Measurements from ENCODE around the gene IL15RA.
"Not testable (repeated sequence)": the region's sequence is repeated elsewhere in the genome, so short reads cannot be mapped to it uniquely, and the experiment has no call there.

IL15RA gene

DNA sequence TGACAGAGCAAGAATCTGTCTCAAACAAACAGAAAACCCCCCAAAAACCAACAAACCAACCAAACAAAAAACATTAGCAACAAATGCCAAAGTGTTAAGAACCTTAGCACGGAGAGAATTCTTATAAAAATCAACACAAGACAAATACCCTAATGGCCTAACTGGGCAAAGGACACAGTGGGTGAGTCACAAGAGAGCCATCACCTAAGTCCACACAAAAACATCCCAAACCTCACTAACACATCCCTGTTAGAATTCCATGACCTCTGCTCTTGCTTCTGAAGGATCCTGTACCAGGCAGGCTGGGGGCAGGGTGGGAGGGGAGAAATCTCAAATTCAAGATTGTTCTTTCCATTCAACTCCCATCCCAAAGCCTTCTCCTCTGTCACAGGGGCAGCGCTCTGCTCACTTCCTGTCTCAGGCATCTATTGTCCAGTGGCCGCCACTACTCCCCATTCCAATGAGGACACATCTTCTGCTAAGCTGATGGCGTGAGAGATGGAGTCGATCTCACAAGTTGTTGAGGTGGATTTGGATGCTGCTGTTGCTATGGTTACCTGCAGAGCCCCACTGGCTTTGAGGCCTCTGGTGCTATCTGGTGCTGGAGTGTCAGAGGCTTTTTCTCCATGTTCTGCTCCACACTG lies 9.2 kb downstream of the IL15RA start:
- Mint-ChIP-seq H3K27me3 (no peaks in the 10 kb centered on the region), H3K4me1 (ENCODE audit: low read depth) (peaks cover 24% of the 10 kb centered on the region), H3K4me3 (no peak overlapping the region), H3K27ac (no peak overlapping the region), H3K9me3 (ENCODE audit: low read depth) (no peaks in the 10 kb centered on the region), H3K36me3 (peaks cover 2% of the 10 kb centered on the region)

DNA sequence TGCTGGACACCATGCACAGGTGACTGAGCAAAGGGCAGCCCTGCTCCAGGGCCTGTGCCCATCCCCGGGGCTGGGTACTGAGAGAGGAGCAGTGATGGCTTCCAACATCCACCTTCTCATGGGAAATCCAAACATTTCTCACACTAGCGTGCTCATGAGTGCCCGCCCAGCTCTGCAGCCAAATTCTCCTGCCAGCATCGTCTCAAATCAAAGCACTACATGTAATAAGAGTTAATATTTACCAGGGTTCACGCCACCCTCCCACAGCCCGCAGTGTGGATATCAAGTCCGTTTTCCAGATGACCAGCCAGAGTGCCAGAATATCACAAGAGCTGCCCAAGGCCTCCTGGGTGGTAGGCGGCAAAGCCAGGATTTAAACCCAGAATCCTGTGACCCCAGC lies 12.1 kb downstream of the IL15RA start:
- peaks cover 12% of the 10 kb centered on the region for H3K36me3 Mint-ChIP-seq
- no peaks in the 10 kb centered on the region for H3K27me3 Mint-ChIP-seq
- H3K9me3 Mint-ChIP-seq (ENCODE audit: low read depth) = no peaks in the 10 kb centered on the region
- H3K4me1 Mint-ChIP-seq (ENCODE audit: low read depth) = peaks cover 5% of the 10 kb centered on the region
- H3K4me3 Mint-ChIP-seq = no peak overlapping the region
- no peak overlapping the region for H3K27ac Mint-ChIP-seq

DNA sequence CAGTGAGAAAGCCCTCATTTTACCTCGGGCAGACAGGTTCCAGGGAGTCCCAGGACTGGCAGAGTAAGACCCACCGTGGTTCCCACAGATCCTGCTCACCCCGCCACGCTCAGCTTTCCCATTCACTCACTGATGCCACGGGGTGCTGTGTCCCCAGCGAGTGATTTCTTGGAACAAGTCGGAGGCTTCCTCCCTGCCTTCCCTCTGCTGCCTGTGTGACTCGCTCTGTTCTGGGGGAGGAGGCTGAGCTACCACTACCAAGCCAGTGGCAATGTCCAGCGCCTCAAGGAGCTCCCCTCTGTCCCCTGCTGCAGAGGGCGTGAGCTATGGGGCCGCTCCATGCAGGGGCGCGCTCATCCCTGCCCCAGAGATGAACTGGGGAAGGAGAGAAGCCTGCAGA lies 12.6 kb downstream of the IL15RA start:
- H3K27ac Mint-ChIP-seq = no peak overlapping the region
- no peaks in the 10 kb centered on the region for H3K9me3 Mint-ChIP-seq (ENCODE audit: low read depth)
- no peaks in the 10 kb centered on the region for H3K4me1 Mint-ChIP-seq (ENCODE audit: low read depth)
- no peaks in the 10 kb centered on the region for H3K27me3 Mint-ChIP-seq
- no peak overlapping the region for H3K4me3 Mint-ChIP-seq
- peaks cover 14% of the 10 kb centered on the region for H3K36me3 Mint-ChIP-seq

DNA sequence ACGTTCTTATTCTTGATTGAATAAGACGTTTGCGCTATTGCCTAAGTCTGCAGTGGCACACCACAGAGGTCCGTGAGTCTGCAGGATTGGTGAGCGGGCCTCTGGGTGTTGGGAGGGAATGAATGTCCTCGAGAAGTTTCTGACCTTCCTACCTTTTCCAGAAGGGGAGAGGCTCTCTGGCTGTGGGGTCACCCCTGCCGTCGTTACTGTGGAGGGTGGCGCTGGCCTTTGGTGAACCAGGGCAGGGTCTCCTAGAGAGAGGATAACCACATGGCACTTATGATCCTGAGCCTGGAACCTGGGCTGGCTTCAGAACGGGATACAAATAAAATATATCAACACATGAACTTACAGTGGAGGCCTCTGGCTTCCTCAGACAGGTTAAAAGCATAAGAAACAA lies 13.8 kb downstream of the IL15RA start:
- no peak overlapping the region for H3K4me3 Mint-ChIP-seq
- H3K27ac Mint-ChIP-seq = no peak overlapping the region
- H3K4me1 Mint-ChIP-seq (ENCODE audit: low read depth) = no peaks in the 10 kb centered on the region
- H3K36me3 Mint-ChIP-seq = peaks cover 14% of the 10 kb centered on the region
- no peaks in the 10 kb centered on the region for H3K27me3 Mint-ChIP-seq
- H3K9me3 Mint-ChIP-seq (ENCODE audit: low read depth) = no peaks in the 10 kb centered on the region

DNA sequence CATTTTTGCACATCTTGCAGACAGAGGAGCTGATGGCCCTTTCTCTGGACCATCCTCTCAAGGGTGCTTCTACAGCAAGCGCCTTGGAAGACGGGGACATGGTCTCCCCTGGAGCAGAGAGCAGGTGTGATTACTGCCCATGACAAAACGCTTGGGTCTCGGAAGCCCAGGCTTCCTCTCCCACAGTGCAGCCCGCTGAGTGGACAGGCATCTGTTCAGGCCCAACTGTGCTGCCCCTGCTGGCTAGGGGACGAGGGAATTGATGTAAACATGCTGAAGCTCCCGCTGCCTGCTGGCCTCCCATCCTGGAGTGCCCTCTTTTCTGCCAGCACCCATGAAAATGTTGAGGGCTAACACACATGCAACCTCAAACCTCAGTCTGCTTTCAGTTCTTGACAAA lies 14.3 kb downstream of the IL15RA start:
- H3K27ac Mint-ChIP-seq = no peak overlapping the region
- H3K9me3 Mint-ChIP-seq (ENCODE audit: low read depth) = no peaks in the 10 kb centered on the region
- peaks cover 14% of the 10 kb centered on the region for H3K36me3 Mint-ChIP-seq
- no peak overlapping the region for H3K4me3 Mint-ChIP-seq
- no peaks in the 10 kb centered on the region for H3K27me3 Mint-ChIP-seq
- no peaks in the 10 kb centered on the region for H3K4me1 Mint-ChIP-seq (ENCODE audit: low read depth)

DNA sequence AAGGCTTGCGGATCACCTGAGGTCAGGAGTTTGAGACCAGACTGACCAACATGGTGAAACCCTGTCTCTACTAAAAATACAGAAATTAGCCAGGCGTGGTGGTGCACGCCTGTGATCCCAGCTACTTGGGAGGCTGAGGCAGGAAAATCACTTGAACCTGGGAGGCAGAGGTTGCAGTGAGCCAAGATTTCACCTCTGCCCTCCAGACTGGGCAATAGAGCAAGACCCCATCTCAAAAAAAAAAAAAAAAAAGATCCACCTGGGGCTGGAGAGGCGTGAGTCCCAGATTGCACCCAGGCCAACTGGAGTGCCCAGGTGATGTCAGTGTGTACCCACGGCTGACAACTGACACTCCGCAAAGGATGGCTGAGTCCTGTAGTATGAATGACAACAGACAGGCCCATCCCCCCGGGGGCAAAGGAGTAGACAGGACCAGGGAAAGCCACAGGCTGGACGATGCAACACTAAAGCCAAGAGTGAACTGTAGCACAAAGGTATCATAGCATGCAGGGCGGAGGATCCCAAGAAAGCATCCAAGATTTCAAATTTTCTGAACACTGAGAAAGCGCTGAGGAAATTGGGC lies 14.9 kb downstream of the IL15RA start:
- not testable (repeated sequence) for H3K27me3 Mint-ChIP-seq; H3K27ac Mint-ChIP-seq; H3K9me3 Mint-ChIP-seq (ENCODE audit: low read depth); H3K4me1 Mint-ChIP-seq (ENCODE audit: low read depth); H3K4me3 Mint-ChIP-seq
- peaks cover 15% of the 10 kb centered on the region for H3K36me3 Mint-ChIP-seq

DNA sequence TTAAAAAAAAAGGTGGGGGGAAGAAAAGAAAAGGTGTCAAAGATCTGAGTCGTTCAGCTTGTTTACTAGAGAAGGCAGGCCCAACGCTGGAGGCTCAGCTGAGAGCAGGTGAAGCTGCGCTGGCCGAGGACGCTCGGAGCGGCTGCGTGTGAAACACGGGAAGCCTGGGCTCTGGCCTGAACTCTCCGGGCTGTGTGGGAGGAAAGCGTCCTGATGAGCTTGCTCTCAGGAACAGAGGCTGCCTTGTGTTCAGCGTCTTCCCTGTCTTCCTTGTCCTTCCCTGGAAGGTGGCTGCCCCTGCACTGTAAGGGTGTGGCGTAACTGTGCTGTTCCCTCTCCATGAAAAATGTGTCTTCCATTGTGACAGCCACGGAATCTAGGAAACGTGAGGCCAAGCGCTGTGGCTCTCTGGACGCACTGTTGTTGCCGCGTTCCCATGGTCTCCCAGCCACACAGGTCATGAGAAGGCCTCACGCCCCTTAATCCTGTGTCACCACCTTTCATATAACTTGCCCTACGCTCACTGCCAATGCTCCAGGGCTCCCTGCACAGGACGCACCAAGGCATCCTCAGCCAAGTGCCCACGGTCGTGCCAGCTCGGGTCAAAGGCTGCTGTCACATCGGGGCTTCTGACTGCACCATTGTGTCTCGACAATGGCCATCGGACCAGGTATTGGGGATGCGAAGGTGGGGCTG lies 15.8 kb downstream of the IL15RA start:
- Mint-ChIP-seq H3K36me3 (peaks cover 14% of the 10 kb centered on the region), H3K4me3 (no peak overlapping the region), H3K27me3 (no peaks in the 10 kb centered on the region), H3K4me1 (ENCODE audit: low read depth) (no peaks in the 10 kb centered on the region), H3K27ac (no peak overlapping the region), H3K9me3 (ENCODE audit: low read depth) (no peaks in the 10 kb centered on the region)

DNA sequence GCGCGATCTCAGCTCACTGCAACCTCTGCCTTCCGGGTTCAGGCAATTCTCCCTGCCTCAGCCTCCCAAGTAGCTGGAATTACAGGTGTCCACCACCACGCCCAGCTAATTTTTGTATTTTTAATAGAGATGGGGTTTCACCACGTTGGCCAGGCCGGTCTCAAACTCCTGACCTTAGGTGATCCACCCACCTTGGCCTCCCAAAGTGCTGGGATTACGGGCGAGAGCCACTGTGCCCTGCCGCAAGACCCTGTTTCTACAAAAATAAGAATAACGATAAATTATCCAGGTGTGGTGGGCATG lies 16.4 kb downstream of the IL15RA start:
- H3K4me3 Mint-ChIP-seq; H3K27me3 Mint-ChIP-seq; H3K9me3 Mint-ChIP-seq (ENCODE audit: low read depth); H3K4me1 Mint-ChIP-seq (ENCODE audit: low read depth); H3K27ac Mint-ChIP-seq: not testable (repeated sequence)
- H3K36me3 Mint-ChIP-seq = peaks cover 14% of the 10 kb centered on the region

DNA sequence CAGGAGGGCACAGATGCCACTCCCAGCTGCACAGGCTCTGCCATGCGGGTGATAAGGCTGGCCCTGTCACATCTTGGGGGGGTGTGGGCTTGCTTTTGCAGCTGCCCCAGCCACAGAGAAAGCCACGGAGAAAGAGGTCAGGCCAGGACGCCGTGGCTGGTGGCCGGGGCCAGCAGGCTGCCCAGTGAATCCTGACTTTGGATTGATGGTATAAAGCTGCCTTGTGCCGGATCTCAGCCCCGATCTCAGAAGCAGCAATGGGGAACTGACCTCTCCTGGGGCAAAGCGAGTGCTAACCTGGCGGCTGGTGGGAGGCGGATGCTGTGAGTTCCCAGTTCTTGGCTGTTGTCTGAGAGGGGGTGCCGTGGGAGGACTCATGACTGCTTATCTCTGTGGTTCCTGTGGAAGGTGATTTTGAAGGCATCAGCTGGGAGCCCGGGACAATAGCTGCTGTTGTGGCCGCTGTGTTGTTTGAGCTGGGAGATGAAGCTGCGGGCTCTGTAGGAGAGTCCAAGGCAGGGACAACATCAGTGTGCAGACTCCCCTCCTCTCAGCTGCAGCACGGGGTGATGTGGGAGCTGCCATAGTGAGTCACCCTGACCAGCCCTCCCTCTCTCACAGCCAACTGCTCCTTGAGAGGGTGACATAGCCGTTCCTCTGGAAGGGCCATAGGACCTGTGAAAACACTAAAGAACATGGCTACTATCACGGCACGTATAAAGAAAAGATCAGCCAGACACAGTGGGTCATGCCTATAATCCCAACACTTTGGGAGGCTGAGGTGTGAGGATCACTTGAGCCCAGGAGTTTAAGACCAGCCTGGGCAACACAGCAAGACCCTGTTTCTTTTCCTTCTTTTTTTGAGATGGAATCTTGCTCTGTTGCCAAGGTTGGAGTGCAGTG lies 17.0 kb downstream of the IL15RA start:
- no peaks in the 10 kb centered on the region for H3K27me3 Mint-ChIP-seq
- peaks cover 14% of the 10 kb centered on the region for H3K36me3 Mint-ChIP-seq
- H3K4me3 Mint-ChIP-seq = no peak overlapping the region
- no peak overlapping the region for H3K27ac Mint-ChIP-seq
- H3K4me1 Mint-ChIP-seq (ENCODE audit: low read depth) = no peaks in the 10 kb centered on the region
- no peaks in the 10 kb centered on the region for H3K9me3 Mint-ChIP-seq (ENCODE audit: low read depth)

DNA sequence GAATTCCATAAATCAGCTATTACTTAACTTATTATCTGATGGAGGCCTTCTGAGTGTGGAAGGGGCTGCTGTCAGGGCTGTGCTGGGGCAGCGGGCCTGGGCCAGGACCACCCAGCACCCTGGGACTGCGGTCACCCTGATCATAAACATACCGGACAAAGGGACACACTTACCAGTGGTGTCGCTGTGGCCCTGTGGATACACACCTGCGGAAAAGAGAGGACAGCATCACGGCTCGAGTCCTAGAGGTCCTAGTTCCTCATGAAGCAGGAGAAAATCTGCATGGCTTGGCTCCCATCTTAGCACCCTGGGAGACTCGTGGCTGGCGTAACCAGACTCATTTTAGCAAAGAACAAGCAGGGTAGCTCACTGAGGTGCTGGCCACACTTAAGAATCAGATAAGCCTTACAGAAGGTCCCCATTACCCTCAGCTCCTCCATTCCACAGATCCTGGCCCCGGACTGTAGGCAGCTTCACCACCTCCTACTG lies 17.7 kb downstream of the IL15RA start:
- H3K27me3 Mint-ChIP-seq = no peaks in the 10 kb centered on the region
- peaks cover 14% of the 10 kb centered on the region for H3K36me3 Mint-ChIP-seq
- H3K4me3 Mint-ChIP-seq = no peak overlapping the region
- H3K27ac Mint-ChIP-seq = no peak overlapping the region
- H3K4me1 Mint-ChIP-seq (ENCODE audit: low read depth) = no peaks in the 10 kb centered on the region
- no peaks in the 10 kb centered on the region for H3K9me3 Mint-ChIP-seq (ENCODE audit: low read depth)

DNA sequence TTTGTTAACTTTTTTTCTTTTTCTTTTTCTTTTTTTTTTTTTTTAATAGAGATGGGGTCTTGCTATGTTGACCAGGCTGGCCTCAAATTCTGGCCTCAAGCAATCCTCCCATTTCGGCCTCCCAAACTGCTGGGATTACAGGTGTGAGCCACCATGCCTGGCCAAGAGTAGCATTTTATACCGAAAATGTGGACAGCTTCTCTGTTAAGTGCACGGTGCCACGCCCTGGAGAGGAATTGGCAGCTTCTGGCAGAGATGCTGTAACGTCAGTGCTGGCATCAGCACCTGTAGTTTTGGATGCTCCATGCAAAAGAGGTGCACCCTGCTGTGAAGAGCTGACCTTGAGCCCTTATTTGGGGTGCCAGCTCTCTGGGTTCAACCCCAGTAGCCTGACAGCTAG lies 18.2 kb downstream of the IL15RA start:
- Mint-ChIP-seq H3K36me3 (peaks cover 14% of the 10 kb centered on the region), H3K27me3 (no peaks in the 10 kb centered on the region), H3K4me3 (no peak overlapping the region), H3K9me3 (ENCODE audit: low read depth) (no peaks in the 10 kb centered on the region), H3K4me1 (ENCODE audit: low read depth) (no peaks in the 10 kb centered on the region), H3K27ac (no peak overlapping the region)

DNA sequence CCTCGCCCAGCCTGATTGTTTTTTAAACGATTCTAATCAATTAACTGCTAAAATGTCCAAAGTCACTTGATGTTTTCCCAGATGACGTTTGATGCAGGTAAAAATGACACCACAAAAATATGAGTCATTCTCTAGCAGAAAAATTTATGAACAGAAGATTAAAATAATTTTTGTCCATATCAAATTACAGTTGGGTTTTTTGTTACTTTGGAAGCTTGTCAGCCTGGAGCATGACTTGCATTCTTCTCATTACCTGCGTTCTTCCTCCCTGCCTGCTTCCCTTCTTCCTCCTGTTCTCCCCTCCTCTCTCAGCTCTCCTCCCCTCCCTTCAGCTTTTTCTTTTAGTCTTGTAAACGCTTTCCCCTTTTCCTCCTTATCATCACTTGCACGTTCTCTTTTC lies 18.7 kb downstream of the IL15RA start:
- Mint-ChIP-seq H3K27me3 (no peaks in the 10 kb centered on the region), H3K4me3 (no peak overlapping the region), H3K4me1 (ENCODE audit: low read depth) (no peaks in the 10 kb centered on the region), H3K27ac (no peak overlapping the region), H3K9me3 (ENCODE audit: low read depth) (no peaks in the 10 kb centered on the region), H3K36me3 (peaks cover 14% of the 10 kb centered on the region)

DNA sequence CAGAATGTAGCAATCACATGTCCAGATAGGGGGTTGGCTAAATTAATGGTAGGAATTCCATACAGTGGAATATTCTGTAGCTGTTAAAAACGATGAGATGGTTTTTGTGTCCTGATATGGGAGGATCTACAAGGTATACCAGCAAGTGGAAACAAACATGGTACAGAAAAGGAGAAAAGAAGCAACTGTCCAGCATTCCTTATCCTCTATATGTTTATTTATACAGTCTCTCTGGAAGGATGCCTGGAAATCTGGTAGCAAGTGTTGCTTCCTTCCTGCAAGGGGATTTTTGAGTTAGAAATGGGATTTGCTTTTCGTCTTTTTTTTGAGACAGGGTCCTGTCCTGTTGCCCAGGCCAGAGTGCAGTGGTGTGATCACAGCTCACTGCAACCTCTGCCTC lies 19.3 kb downstream of the IL15RA start:
- Mint-ChIP-seq H3K4me3 (no peak overlapping the region), H3K4me1 (ENCODE audit: low read depth) (no peaks in the 10 kb centered on the region), H3K9me3 (ENCODE audit: low read depth) (no peaks in the 10 kb centered on the region), H3K27ac (no peak overlapping the region), H3K27me3 (no peaks in the 10 kb centered on the region), H3K36me3 (peaks cover 16% of the 10 kb centered on the region)

DNA sequence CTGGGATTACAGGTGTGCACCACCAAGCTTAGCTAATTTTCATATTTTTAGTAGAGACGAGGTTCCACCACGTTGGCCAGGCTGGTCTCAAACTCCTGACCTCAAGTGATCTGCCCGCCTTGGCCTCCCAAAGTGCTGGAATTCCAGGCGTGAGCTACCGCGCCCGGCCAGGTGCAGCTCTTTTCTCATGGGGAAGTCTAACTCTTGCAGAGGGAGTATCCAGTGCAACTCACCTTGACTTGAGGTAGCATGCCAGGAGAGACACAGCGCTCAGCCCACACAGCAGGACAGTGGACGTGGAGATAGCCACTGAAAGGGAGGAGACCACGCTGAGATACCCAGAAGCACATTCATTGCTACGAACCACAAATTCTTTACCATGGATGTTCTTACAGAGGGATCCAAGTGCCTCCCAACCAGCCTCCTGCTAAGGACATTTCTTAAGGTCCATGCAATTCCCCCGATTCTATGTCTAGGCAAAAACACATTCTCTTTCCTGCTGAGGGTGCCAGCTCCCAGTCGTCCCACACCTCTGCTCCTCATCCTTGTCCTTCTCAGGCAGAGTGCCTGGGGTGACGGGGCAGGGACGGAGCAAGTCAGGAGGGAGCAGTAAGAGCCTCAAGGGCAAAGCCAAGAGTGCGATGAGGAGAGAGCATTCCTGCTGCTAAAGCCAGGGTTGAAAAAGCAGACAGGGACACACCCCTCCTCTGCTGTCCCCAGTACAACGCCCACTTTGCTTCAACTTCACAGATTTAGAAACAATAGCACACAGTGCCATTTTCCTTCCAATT lies 21.0 kb downstream of the IL15RA start:
- no peaks in the 10 kb centered on the region for H3K4me1 Mint-ChIP-seq (ENCODE audit: low read depth)
- H3K27ac Mint-ChIP-seq = no peak overlapping the region
- peaks cover 9% of the 10 kb centered on the region for H3K36me3 Mint-ChIP-seq
- no peak overlapping the region for H3K4me3 Mint-ChIP-seq
- H3K27me3 Mint-ChIP-seq = no peaks in the 10 kb centered on the region
- H3K9me3 Mint-ChIP-seq (ENCODE audit: low read depth) = no peaks in the 10 kb centered on the region

Data from activated naive CD8-positive, alpha-beta T cell (primary cell).